22Rv1 (cell line): ENCODE data around the gene NEFH.

Experiments
- ZFX ChIP-seq: fragments of 450-650 bp; IDR thresholded peaks from 2 replicates; pipeline ENCODE4 v1.6.1; 2017; ENCODE audit warnings: antibody characterized with exemption, borderline replicate concordance
- TF ChIP-seq, protein P1 (sequence below): fragments of 450-650 bp; IDR thresholded peaks from 2 replicates; pipeline ENCODE4 v1.5.1; 2017; ENCODE audit warnings: mild to moderate bottlenecking

DNA sequence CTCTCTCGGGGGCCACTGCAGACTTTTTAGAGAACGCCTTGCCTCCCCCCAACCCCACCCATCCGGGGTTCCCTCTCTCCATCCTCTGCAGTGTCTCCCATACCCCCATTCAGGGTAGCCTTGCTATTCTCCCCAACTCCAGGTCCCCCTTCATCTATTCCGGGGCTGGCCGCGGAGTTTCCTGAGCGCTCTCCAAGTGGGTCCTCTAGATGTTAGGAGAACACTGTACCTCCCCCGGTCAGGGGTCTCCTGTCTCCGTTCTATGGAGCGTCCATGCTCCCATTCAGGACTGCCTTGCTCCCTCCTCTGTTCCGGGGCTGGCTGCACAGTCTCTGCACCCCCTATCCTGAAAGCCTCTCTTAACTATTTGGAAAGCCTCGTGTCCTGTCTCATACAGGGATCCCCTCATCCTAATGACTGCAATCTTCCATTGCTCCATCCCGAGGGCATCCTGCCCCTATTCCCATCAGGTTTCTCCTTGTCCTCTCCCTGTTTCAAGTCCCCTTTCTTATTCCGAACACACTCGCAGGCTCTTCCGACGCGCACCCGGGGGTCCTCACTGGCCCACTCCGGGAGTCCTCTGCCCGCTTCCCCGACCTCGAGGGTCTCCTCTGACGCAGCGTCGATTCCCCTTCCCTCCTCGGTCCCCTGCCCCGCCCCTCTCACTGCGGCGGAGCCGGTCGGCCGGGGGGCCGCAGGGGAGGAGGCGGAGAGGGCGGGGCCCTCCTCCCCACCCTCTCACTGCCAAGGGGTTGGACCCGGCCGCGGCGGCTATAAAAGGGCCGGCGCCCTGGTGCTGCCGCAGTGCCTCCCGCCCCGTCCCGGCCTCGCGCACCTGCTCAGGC is at the start of gene NEFH:
- TF ChIP-seq, protein P1, sequence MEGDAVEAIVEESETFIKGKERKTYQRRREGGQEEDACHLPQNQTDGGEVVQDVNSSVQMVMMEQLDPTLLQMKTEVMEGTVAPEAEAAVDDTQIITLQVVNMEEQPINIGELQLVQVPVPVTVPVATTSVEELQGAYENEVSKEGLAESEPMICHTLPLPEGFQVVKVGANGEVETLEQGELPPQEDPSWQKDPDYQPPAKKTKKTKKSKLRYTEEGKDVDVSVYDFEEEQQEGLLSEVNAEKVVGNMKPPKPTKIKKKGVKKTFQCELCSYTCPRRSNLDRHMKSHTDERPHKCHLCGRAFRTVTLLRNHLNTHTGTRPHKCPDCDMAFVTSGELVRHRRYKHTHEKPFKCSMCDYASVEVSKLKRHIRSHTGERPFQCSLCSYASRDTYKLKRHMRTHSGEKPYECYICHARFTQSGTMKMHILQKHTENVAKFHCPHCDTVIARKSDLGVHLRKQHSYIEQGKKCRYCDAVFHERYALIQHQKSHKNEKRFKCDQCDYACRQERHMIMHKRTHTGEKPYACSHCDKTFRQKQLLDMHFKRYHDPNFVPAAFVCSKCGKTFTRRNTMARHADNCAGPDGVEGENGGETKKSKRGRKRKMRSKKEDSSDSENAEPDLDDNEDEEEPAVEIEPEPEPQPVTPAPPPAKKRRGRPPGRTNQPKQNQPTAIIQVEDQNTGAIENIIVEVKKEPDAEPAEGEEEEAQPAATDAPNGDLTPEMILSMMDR, result no peak
- TF ChIP-seq ZFX, result no peak
